Kidney tubule cell (primary cell): ENCODE data around the gene F11R.
"Not testable (repeated sequence)": the region's sequence is repeated elsewhere in the genome, so short reads cannot be mapped to it uniquely, and the experiment has no call there.

Experiments used
- DNase-seq: peaks from one replicate; pipeline ENCODE4 v3.0.0-alpha.2; 2018; ENCODE audit warnings: low spot score

The F11R gene

GRCh38 chr1:161020509-161021164 lies at the start of gene F11R:
Gene F11R (minus strand): TSS chr1:161021152. CDS start chr1:161021073, 79 bp downstream.
- DNase-seq: peak; percentile 80

- DNase-seq: no peak
Observed at GRCh38 chr1:161069731-161070270, 48.8 kb upstream of the F11R start, which contains the start of gene ARHGAP30. Gene ARHGAP30 (minus strand): TSS chr1:161069891. CDS start chr1:161069624, 267 bp downstream.

- no peak for DNase-seq
Observed at GRCh38 chr1:161069241-161069640, 48.3 kb upstream of the F11R start.

- no peak for DNase-seq
Observed at GRCh38 chr1:161068306-161069234, 47.6 kb upstream of the F11R start.

GRCh38 chr1:161066694-161067093 lies 45.7 kb upstream of the F11R start:
- DNase-seq: no peak

- DNase-seq: not testable (repeated sequence)
Observed at GRCh38 chr1:161065681-161066080, 44.7 kb upstream of the F11R start.

GRCh38 chr1:161063936-161064335 lies 43.0 kb upstream of the F11R start:
- DNase-seq: not testable (repeated sequence)

- no peak for DNase-seq
Observed at GRCh38 chr1:161061419-161061818, 40.5 kb upstream of the F11R start.

- no peak for DNase-seq
Observed at GRCh38 chr1:161059293-161059692, 38.3 kb upstream of the F11R start.

- no peak for DNase-seq
Observed at GRCh38 chr1:161054805-161055204, 33.9 kb upstream of the F11R start.

GRCh38 chr1:161054232-161054631 lies 33.3 kb upstream of the F11R start:
- DNase-seq: no peak

GRCh38 chr1:161052899-161053298 lies 31.9 kb upstream of the F11R start:
- no peak for DNase-seq

GRCh38 chr1:161051219-161051618 lies 30.3 kb upstream of the F11R start:
- DNase-seq: no peak

- no peak for DNase-seq
Observed at GRCh38 chr1:161048949-161049722, 28.2 kb upstream of the F11R start.

GRCh38 chr1:161047436-161048420 lies 26.8 kb upstream of the F11R start:
- DNase-seq: no peak

- no peak for DNase-seq
Observed at GRCh38 chr1:161046605-161047228, 25.8 kb upstream of the F11R start.

GRCh38 chr1:161045736-161046604 lies 25.0 kb upstream of the F11R start, which contains the start of gene USF1:
Gene USF1 (minus strand): TSS chr1:161045977. CDS start chr1:161043275, 2,702 bp downstream.
- DNase-seq: peak; percentile 96

GRCh38 chr1:161044908-161045735 lies 24.2 kb upstream of the F11R start:
- peak; percentile 81 for DNase-seq
